Superior temporal gyrus (tissue), 1 donor: ENCODE results near the gene C9.
A peak's percentile ranks its signal among the peaks of the same experiment; 100 is the strongest.
"Not testable (repeated sequence)": the region's sequence is repeated elsewhere in the genome, so short reads cannot be mapped to it uniquely, and the experiment has no call there.

ENCODE experiments used
- DNase-seq: peaks from one replicate; pipeline ENCODE4 v3.0.0-alpha.2; 2016; ENCODE audit errors: extremely low spot score

The C9 gene

DNA sequence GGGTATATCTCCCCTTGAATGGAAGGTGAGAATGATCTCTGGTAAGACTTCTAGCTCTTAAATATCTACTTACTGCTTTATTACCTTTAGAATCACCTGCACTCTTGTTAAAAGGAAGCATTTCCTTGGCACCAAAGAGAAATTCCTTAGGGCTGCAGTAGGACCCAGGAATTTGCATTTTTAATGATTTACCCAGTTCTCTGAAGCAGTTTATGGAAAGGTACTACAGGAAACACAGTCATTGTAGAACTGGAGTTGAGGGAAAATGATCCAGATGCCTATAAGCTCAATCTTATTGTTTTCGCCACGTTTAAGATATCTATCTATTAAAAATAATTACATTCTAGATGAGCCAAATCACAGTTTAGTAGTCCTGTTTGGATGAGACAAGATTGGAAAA lies 9.5 kb upstream of the C9 start:
- no peak for DNase-seq

DNA sequence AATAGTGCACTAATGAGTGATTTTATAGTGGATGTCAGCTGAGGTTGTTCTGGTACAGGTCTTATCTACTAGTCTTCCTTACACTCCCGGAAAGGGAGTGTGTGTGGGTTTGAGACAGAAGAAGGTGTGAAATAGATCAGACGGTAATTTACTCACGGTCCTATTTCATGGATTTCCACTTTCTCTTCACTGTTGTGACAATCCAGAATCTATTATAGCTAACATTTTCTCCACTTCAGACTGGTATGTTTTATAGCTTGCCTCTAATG lies 7.0 kb upstream of the C9 start:
- DNase-seq: no peak

- no peak for DNase-seq
Measured at GRCh38 chr5:39370555-39371366, 6.5 kb upstream of the C9 start.

GRCh38 chr5:39369123-39369815 lies 5.0 kb upstream of the C9 start:
- no peak for DNase-seq

DNA sequence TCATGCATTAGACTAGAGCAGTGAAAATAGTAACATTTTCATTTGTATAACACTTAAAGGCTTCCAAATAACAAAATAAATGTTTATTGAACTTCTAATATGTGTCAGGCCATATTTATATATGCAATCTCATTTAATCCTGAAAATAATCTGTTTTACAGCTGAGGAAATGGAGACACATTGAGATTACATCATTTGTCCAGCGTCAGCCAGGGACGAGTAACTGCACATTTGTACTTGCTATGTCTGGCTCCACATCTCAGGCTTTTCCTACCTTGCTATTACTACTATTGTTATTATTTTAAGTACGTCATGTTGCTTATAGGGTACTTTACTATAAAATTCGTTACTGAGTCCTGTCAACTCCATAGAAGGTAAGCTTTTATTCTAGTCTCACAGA lies 3.8 kb upstream of the C9 start:
- DNase-seq: no peak

- no peak for DNase-seq
Measured at GRCh38 chr5:39367711-39368110, 3.4 kb upstream of the C9 start.

DNA sequence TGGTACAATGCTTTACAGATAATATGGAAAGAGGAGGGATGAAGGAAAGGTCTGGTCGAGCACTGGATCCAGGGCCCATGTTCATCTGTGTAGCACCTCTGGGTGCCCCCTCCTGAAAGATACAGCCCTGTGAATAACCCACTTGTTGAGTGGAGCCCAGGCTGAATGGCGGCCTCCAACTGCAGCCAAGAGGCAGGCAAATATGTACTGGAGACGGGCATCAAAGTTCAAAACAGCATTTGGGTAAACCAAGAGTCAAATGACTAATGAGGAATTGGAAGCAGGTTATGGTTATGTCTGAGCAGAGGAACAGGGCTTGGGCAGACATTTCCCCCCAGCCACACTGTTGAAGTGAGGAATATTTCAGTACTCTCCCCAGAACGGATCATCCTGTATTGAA lies 1.1 kb downstream of the C9 start:
- no peak for DNase-seq

GRCh38 chr5:39362646-39363045 lies 1.6 kb downstream of the C9 start:
- no peak for DNase-seq

DNA sequence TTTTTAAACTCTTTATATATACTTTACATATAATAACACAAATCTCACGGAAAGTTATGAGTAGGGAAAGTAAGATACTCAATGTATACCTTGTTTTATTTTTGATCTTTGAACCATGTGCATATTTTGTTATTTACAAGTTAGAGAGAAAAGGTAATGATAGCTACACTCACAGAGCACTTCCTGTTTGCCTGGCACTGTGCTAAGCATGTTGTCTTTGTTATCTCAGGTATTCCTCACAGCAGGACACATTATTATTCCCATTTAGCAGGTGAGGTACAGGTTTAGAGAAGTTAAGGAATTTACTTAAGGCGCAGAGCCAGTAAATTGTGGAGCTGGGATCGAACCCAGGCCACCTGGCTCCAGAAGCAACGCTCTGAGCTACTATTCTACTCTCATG lies 3.0 kb downstream of the C9 start:
- no peak for DNase-seq

GRCh38 chr5:39360471-39361111 lies 3.7 kb downstream of the C9 start:
- DNase-seq: no peak

- DNase-seq: no peak
Measured at GRCh38 chr5:39356263-39356662, 8.0 kb downstream of the C9 start.

DNA sequence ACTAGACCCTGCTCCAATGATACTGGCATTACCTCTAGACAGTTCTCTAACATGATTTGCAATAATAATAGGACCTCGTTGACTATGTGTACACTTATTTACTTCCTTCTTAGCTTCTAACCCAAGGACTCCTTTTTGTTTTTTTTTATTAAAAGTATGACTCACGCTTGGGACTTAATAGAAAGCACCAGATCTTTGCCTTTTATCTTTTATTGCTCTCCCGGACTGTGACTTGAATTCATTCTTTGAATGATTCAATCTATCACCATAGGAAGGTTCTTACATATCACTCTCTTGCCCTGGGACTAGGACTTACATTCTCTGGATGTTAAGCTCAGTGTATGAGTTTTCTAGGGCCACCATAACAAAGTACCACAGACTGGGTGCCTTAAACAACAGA lies 9.0 kb downstream of the C9 start:
- no peak for DNase-seq

GRCh38 chr5:39353717-39354399 lies 10.4 kb downstream of the C9 start:
- DNase-seq: no peak

DNA sequence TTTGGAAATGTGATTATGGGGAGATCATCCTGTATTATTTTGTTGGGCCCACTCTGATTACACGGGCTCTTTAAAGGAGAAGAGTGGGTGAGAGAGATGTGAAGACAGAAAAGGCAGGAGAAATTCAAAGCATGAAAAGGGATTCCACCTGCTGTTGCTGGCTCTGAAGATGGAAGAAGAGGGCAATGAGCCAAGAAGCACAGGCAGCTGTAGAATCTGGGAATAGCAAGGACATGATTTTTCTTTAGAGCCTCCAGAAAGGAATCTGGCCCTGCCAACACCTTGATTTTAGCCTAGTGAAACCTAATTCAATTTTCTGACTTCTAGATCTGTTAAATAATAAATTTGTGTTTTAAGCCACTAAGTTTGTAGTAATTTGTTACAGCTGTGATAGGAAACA lies 11.3 kb downstream of the C9 start:
- peak; percentile 38 for DNase-seq

- no peak for DNase-seq
Measured at GRCh38 chr5:39352170-39352569, 12.1 kb downstream of the C9 start.

GRCh38 chr5:39349484-39349883 lies 14.8 kb downstream of the C9 start:
- DNase-seq: no peak

DNA sequence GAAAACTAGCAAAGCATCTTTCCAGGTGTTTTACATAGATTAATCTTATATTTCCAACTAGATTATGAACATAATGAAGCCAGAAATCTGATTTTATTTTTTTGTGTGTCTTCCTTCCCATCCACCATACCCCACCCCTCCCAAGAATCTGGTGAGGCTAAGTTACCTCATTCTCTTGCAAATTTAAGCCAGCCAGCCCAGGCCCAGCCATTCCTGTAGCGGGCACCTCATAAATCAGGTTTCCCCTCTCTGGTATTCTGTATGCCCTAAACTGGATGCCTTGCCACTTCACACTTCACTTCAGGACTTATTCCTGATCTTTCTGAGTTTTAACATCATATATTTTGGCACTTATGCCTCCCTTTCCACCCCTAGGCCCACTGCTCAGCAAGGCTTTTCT lies 21.8 kb downstream of the C9 start:
- DNase-seq: no peak

GRCh38 chr5:39341896-39342295 lies 22.4 kb downstream of the C9 start:
- no peak for DNase-seq

- DNase-seq: no peak
Measured at GRCh38 chr5:39340506-39340905, 23.8 kb downstream of the C9 start.

DNA sequence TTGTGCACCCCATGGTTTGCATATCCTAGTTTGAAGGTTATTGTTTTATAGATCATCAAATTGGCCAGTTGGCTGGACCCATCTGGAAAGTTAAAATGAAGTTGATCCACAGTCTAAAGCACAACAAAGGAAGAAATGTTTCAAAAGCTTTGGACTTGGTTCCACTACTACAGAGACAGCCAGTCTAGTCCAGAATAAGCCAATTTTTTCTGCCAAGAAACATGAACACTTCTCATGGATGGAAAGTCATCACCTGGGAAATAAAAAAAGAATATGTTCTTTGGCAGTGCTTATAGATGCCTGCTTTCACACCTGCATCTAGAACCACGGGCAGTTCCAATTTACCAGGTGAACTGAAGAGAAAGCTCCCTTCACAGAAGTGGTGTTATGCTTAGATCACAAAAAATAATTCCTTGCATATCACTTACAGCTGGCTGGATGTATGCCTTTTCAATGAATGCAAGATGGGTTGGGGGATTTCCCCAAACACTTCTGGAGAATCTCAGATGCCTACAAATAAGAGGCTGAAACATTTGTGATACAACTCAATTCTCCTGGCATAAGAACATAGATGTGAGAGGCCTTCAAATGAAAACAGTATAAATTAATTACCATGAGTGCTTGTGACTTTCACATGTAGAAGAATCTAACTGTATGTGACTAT lies 26.9 kb downstream of the C9 start:
- no peak for DNase-seq

GRCh38 chr5:39334296-39334695 lies 30.0 kb downstream of the C9 start:
- not testable (repeated sequence) for DNase-seq

GRCh38 chr5:39333104-39333503 lies 31.2 kb downstream of the C9 start:
- no peak for DNase-seq
